AG04450 (cell line): Measurements from ENCODE around the gene NEMP1. TPM values are rescaled to one million over a fixed set of nuclear protein-coding genes. Genes with fewer than 3 reads are reported as not detected.
"Not testable (repeated sequence)": the region's sequence is repeated elsewhere in the genome, so short reads cannot be mapped to it uniquely, and the experiment has no call there.

Source experiments
- CTCF ChIA-PET: fragments of 300-600, 350-600 bp; formaldehyde crosslinking; extraction: SDS; loops from one replicate; lab custom pipeline; 2022; ENCODE audit warnings: antibody characterized with exemption, inconsistent platforms; lab: Charles Lee
- POLR2A ChIA-PET: fragments of 350-600 bp; formaldehyde crosslinking; extraction: SDS; loops from one replicate; lab custom pipeline; 2021; ENCODE audit warnings: antibody characterized with exemption, inconsistent platforms; lab: Yijun Ruan, JAX
- DNase-seq: peaks from one replicate; pipeline ENCODE4 v3.0.0-alpha.2; 2011; ENCODE audit warnings: low read depth, low spot score
- H3K27ac ChIP-seq: one replicate; pipeline ENCODE4 v1.5.1; 2012; ENCODE audit warnings: low read depth, low read length, control low read depth
- H3K27me3 ChIP-seq: one replicate; pipeline ENCODE4 v1.6.0; 2012; ENCODE audit warnings: low read length; ENCODE audit not compliant: control insufficient read depth, insufficient read depth
- H3K4me3 ChIP-seq: 2 replicates; pipeline ENCODE4 v1.5.1; 2011; ENCODE audit warnings: mild to moderate bottlenecking, low read depth, low read length, control low read depth
- H3K9me3 ChIP-seq: 2 replicates; pipeline ENCODE4 v1.5.1; 2012; ENCODE audit warnings: low read length; ENCODE audit not compliant: control insufficient read depth, insufficient read depth
- polyA plus RNA-seq: library from polyadenylated mRNA; depleted of rRNA; stranded (reverse); fragments of >200 nt; gene quantifications from 2 replicates; pipeline ENCODE4 v1.2.3, GENCODE V29; 2011
- TF ChIP-seq, protein P1 (sequence below): IDR thresholded peaks from 2 replicates; pipeline ENCODE4 v1.5.1; 2011; ENCODE audit warnings: low read depth, low read length, control low read depth, inconsistent platforms

Gene NEMP1
- polyA plus RNA-seq, 1 experiment: 11.9 TPM

DNA sequence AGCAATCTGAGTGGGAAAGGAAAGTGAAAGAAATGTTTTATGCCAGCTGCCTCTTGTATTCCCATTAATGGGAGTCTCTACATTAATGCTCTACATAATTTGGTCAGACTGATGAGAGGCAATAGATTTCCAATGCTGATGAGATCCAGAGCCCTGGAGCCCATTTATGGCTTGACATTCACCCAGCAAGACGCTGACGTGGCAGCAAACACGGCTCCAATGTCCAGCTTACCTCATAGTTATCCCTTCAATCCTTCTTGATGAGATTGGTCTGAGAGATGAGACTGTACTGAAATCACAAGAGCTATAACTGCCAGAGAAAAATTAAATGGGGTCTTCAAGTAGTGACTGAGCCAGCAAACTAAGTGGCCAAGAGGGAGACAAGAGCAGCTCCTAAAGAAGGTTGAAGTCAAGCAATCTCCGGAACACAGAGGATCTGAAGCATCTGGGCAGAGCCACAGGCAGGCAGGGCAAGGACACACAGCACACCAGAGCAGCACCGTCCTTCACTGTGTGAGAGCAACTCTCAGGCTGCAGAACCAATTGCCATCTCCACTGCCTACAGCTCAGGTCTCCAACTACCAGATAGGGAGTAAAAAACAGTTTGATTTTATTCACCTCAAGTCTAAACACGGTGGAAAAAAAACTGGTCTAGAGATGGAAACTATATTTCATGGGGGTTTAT is 21.4 kb downstream of the NEMP1 start:
- H3K4me3 ChIP-seq: no peak overlapping the region
- H3K27ac ChIP-seq: no peak overlapping the region
- POLR2A ChIA-PET: no interaction called here
- TF ChIP-seq, protein P1, sequence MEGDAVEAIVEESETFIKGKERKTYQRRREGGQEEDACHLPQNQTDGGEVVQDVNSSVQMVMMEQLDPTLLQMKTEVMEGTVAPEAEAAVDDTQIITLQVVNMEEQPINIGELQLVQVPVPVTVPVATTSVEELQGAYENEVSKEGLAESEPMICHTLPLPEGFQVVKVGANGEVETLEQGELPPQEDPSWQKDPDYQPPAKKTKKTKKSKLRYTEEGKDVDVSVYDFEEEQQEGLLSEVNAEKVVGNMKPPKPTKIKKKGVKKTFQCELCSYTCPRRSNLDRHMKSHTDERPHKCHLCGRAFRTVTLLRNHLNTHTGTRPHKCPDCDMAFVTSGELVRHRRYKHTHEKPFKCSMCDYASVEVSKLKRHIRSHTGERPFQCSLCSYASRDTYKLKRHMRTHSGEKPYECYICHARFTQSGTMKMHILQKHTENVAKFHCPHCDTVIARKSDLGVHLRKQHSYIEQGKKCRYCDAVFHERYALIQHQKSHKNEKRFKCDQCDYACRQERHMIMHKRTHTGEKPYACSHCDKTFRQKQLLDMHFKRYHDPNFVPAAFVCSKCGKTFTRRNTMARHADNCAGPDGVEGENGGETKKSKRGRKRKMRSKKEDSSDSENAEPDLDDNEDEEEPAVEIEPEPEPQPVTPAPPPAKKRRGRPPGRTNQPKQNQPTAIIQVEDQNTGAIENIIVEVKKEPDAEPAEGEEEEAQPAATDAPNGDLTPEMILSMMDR: no peak
- CTCF ChIA-PET: interaction anchor here (1.6 to 8.5 kb wide), 2 partner anchors 50 to 299 kb away, joined by 4 to 273 read pairs; partner anchors contain the start of gene ZBTB39
- no peaks in the 10 kb centered on the region for H3K9me3 ChIP-seq
- H3K27me3 ChIP-seq: no peaks in the 10 kb centered on the region
- DNase-seq: no peak

DNA sequence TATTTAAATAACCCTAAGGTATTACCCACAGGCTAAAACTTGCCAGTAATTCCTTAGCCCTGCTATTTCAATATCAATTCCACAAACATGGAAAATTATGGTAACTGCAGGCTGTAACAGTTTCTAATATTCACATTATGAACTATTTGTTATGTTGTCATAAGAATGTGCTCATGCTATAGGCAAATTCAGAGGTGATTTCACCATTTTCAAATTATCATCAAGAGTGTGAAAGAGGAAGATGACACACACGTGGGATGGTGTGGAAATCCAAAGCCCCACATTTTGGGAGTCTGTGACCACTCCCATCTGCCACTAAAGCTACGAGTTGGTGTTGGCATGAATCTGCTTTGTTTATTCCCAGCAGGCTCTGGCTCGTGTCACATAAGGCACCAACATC is 22.8 kb downstream of the NEMP1 start:
- H3K4me3 ChIP-seq: no peak overlapping the region
- no peak overlapping the region for H3K27ac ChIP-seq
- TF ChIP-seq, protein P1: no peak
- no peaks in the 10 kb centered on the region for H3K27me3 ChIP-seq
- CTCF ChIA-PET: interaction anchor here (0.6 to 8.5 kb wide), 4 partner anchors 38 to 299 kb away, joined by 3 to 273 read pairs (median 4); partner anchors contain the start of gene ZBTB39
- H3K9me3 ChIP-seq: no peaks in the 10 kb centered on the region
- POLR2A ChIA-PET: no interaction called here
- DNase-seq: no peak

DNA sequence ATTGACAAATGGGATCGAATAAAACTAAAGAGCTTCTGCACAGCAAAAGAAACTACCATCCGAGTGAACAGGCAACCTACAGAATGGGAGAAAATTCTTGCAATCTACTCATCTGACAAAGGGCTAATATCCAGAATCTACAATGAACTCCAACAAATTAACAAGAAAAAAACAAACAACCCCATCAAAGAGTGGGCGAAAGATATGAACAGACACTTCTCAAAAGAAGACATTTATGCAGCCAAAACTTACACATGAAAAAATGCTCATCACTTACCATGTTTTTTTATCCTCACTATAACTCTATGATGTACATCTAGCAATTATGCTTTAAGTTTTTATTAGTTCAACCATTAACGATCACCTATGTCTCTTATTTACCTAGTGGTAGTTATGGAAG is 24.7 kb downstream of the NEMP1 start:
- DNase-seq, H3K27ac ChIP-seq, H3K27me3 ChIP-seq, CTCF ChIA-PET, POLR2A ChIA-PET, H3K9me3 ChIP-seq, H3K4me3 ChIP-seq: not testable (repeated sequence)

DNA sequence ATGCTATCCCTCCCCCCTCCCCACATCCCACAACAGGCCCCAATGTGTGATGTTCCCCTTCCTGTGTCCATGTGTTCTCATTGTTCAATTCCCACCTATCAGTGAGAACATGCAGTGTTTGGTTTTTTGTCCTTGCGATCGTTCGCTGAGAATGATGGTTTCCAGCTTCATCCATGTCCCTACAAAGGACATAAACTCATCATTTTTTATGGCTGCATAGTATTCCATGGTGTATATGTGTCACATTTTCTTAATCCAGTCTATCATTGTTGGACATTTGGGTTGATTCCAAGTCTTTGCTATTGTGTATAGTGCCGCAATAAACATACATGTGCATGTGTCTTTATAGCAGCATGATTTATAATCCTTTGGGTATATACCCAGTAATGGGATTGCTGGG is 25.4 kb downstream of the NEMP1 start:
- POLR2A ChIA-PET, DNase-seq, H3K27ac ChIP-seq, H3K27me3 ChIP-seq, H3K4me3 ChIP-seq, H3K9me3 ChIP-seq: not testable (repeated sequence)
- CTCF ChIA-PET: interaction anchor here (1.1 kb wide), 1 partner anchor 7 kb away, joined by 3 read pairs; no protein-coding TSS in a partner anchor

DNA sequence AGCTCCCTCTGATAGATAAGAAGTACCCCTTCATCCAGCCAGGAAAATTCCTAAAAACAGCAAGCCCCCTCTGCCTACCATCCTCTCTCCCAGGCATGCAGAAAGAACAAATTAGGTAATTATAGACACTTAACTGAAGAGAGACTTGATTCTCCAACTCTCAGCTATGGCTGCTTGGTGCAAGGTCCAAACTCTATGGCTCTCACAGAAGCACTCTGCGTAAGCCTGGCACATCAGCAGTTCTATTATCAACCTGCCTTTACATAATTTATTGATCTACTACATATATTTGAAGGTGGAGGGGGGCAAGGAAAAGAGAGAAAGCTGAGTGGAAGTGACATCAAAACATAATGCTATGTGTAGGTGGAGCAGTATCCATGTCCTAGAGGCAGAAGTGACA is 27.6 kb downstream of the NEMP1 start:
- no peak overlapping the region for H3K4me3 ChIP-seq
- DNase-seq: no peak
- peaks cover 8% of the 10 kb centered on the region for H3K27me3 ChIP-seq
- TF ChIP-seq, protein P1: no peak
- ChIA-PET POLR2A (no interaction called here), CTCF (interaction anchor here (1.4 to 2.4 kb wide), 2 partner anchors 43 to 44 kb away, joined by 5 to 6 read pairs; partner anchors contain the start of gene ZBTB39)
- H3K27ac ChIP-seq: no peak overlapping the region
- no peaks in the 10 kb centered on the region for H3K9me3 ChIP-seq

DNA sequence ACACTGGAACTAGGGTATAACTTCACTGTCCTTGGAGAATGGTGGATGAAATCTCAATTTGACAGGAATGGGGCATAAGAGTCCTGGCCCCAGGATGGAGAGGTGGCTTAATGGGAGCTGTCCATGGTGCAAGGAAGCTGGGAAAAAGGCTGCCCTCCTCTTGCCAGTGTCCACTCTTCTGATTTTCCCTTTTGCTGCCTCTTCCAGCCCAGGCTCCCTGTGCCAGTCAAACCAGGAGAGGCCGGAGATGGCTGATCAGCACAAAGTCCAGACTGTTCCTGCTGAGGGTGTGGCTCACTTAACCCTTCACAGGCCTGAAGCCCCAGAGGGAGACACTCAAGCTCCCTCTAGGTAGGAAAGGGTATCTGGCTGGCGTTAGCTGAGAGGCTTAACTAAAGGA is 28.7 kb downstream of the NEMP1 start, which contains the start of gene MYO1A:
TSS of gene MYO1A (minus strand) at position 240 of the 400 bp plus-strand sequence. CDS start 1,806 bp downstream, outside the sequence.
- no peaks in the 10 kb centered on the region for H3K9me3 ChIP-seq
- TF ChIP-seq, protein P1: no peak
- ChIA-PET POLR2A (no interaction called here), CTCF (interaction anchor here (1.4 to 2.4 kb wide), 4 partner anchors 11 to 43 kb away, joined by 5 to 9 read pairs (median 6); partner anchors contain the start of gene ZBTB39)
- peaks cover 8% of the 10 kb centered on the region for H3K27me3 ChIP-seq
- no peak within 1 kb of the TSS for H3K27ac ChIP-seq
- H3K4me3 ChIP-seq: no peak within 1 kb of the TSS
- DNase-seq: no peak
